Suppressor macrophage treated with lipopolysaccharide for 4 hours (primary cell): ENCODE measurements around the gene KCNJ3.

ENCODE experiments used
- DNase-seq: peaks from one replicate; pipeline ENCODE4 v3.0.0-alpha.2; 2020

KCNJ3 gene, protein sequence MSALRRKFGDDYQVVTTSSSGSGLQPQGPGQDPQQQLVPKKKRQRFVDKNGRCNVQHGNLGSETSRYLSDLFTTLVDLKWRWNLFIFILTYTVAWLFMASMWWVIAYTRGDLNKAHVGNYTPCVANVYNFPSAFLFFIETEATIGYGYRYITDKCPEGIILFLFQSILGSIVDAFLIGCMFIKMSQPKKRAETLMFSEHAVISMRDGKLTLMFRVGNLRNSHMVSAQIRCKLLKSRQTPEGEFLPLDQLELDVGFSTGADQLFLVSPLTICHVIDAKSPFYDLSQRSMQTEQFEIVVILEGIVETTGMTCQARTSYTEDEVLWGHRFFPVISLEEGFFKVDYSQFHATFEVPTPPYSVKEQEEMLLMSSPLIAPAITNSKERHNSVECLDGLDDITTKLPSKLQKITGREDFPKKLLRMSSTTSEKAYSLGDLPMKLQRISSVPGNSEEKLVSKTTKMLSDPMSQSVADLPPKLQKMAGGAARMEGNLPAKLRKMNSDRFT

DNA sequence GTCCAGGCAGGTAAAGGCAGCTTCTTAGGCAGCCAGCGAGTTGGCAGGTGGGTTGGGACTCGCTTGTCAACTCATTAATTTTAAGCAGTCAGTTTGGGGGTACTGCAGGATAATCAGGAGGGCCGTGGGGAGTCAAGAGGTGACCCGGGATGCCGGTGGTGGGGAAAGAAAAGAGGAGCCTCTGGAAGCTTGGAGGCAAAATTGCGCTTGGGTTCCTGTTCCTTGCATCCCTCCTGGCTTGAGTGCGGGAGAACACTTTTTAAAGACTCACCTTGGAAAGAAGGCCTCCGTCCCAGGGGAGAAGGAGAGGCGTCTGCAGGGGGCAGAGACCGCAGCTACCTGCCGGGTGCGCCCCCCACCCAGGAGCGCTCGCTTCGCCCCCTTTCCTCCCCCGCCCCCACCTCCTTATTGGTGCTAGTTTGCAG lies at the start of gene KCNJ3:
Gene KCNJ3 (plus strand): TSS at position 400 of the 425 bp plus-strand sequence. CDS start 81 bp downstream, outside the sequence.
- DNase-seq: no peak

GRCh38 chr2:154655499-154655898 lies 43.0 kb upstream of the KCNJ3 start:
- DNase-seq: no peak

DNA sequence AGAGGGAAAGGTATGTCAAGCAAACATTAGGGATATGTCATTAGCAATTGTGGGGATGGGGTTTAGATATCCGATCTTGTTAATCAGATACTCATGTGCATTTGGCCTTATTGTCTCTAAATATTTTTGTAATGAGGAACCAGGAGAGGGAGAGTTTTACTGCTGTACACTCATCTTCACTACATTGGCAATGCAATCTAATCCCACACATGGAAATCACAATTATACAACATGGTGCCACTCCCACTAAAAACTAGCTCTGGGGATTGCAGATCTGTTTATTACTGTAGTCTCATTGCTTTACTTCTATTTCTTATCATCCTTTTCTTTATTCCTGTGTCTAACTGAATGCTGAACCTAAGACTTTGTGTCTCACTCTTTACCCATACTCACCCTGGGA lies 39.6 kb upstream of the KCNJ3 start:
- DNase-seq: no peak

DNA sequence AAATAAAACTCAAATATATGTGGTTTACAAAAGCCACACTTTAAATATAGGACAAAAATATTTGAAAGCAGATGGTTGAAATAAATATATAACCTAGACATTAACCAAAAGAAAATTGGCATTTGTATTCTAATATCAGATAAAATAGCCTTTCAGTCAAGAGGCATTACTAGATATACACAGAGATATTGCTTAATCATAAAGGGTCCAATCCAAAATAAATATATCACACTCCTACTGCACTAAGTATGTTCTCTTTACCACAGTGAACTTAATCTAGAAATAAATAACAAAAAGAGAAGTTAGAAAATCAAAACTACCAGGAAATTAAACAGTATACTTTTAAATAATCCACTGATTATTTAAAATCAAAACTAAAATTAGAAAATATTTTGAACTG lies 34.2 kb upstream of the KCNJ3 start:
- DNase-seq: no peak

DNA sequence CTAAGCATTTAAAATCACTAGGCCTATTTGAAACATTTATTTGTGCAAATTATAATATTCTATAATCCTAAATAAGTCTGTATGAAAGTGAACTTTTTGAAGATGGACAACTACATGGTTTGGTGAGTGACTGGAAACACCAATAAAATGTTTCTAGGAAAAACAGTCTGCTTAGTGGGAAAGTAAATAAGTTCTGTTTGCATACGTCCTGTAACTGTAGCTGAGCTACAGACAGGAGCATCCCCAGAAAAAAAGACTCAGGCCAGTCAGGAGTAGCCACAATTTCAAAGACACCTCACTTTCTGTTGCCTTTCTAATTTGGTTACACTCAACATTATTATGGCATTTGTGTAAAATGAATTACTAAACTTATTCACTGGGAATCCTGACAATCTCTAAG lies 28.4 kb upstream of the KCNJ3 start:
- no peak for DNase-seq

- no peak for DNase-seq
Observed at GRCh38 chr2:154673694-154674093, 24.8 kb upstream of the KCNJ3 start.

DNA sequence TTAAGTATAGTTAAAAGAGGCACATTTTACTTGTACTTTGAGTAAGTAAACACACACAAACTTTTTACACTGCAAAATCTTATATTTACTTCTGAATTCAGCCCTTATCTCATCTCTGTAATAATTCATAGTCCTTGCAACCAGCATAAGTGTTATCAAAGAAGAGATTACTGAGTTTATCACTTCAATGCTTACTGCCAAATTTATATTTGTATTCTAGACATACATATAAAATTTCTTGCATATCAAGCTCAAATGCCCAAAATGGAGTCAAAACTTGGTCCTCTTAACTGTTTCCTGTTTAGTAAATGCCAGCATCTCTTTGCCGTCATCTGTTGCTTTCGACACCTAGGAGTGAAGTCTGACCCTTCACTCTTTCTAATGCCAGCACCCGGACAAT lies 21.1 kb upstream of the KCNJ3 start:
- no peak for DNase-seq

GRCh38 chr2:154681741-154682140 lies 16.8 kb upstream of the KCNJ3 start:
- DNase-seq: no peak

- DNase-seq: peak; percentile 2
Observed at GRCh38 chr2:154686162-154686561, 12.3 kb upstream of the KCNJ3 start.

DNA sequence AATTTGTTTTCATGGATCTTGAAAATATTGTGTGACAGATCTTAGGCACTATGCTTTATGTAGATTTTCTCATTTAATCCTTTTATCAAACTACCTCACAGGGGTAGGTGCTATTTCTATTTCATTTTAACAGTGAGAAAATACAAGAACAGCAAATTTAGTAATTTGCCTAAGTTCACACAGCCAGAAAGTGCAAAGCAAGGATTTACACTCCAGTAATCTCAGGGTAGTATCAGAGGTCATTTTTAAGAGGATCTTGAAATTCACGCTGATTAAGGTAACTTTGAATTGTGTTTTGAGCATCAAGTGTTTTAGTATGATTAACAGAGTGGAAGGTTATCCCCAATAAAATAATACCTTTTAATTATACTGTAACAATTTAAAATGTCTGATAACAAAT lies 10.1 kb upstream of the KCNJ3 start:
- no peak for DNase-seq

- DNase-seq: no peak
Observed at GRCh38 chr2:154689158-154689557, 9.3 kb upstream of the KCNJ3 start.

GRCh38 chr2:154692927-154693326 lies 5.6 kb upstream of the KCNJ3 start:
- DNase-seq: no peak

DNA sequence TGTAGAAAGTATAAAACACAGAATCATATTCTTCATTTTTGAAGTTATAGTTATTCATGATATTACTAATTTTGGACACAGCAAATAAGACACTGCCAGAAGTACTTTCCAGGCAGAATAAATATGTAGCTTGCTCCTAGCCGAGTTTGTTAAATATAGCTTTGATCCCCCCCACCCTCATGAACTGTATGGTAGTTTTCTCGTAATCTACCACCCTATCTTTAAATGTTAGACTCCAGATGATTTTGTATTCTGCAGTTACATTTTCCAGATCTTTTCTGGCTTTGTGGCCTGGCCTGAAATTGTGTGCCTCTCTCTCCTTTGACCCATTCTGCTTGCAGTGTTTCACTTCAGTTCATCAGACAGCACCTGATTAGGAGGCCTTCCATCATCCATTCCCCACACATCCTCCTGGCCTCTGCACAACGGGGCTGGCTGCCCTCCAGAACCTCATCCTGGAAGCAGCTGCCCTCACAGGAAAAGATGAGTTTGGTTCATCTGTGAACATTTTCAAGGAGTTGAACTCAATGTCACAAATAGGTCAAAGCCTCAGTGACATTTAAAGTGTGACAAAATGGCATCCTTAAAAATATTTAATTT lies 4.7 kb upstream of the KCNJ3 start:
- no peak for DNase-seq

DNA sequence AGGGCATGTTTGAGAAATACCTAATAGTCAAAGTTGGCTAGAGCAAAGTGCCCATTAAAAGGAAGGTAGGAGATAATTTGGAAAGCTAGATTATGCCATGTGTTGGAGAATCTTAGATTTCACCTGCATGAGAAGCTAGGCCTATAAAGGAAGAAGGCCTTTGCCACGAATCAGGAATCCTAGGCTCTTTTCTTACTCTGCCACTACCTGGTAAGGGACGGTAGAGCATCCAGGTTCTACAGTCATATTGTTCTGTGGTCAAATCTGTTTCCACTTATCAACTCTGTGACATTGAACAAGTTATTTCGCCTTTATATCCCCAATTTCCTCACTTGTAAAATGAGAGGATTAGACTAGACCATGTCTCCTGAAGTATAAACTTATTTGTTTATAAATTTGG lies 3.6 kb upstream of the KCNJ3 start:
- DNase-seq: no peak

- DNase-seq: no peak
Observed at GRCh38 chr2:154696369-154696768, 2.1 kb upstream of the KCNJ3 start.

- DNase-seq: no peak
Observed at GRCh38 chr2:154696810-154697417, 1.6 kb upstream of the KCNJ3 start.

DNA sequence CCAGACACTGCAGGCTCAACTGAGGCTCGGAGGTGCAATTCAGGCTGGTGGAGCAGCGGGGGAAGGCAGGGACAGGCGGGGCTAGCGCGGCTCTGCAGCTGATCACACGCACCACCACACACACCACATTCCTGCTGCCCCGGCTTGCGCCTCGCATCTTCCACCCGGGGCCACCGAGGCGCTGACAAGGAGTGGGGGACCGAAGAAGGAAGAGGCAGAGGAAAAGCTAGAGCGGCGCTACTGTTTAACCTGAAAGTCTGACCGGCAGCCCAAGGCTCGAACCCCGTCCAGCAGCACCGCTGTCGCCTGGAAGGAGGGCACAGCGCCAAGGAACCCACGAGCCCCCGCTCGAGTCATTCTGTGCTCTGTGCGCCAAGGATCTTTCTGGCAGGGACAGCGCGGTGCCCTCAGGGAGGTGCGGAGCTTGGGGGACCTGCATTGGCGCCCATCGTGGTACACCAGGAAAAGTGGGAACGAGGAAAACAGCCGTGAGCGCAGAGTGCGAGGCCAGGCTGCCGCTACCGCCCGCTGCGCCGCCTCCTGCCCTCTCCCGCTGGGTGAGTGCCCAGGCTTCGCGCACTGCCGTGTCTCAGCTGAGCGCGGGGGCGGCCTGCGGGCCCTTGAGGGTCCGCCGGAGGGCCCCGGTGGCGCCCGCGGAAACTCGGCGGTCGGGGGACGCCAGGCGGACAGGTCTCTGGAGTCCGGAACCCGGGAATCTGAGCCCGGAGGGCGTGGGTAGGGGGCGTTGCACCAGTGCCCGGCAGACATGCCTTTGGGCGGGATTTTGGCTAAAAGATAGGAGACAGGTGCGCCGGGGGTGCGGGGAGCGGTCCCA lies 860 bp upstream of the KCNJ3 start:
- DNase-seq: no peak

DNA sequence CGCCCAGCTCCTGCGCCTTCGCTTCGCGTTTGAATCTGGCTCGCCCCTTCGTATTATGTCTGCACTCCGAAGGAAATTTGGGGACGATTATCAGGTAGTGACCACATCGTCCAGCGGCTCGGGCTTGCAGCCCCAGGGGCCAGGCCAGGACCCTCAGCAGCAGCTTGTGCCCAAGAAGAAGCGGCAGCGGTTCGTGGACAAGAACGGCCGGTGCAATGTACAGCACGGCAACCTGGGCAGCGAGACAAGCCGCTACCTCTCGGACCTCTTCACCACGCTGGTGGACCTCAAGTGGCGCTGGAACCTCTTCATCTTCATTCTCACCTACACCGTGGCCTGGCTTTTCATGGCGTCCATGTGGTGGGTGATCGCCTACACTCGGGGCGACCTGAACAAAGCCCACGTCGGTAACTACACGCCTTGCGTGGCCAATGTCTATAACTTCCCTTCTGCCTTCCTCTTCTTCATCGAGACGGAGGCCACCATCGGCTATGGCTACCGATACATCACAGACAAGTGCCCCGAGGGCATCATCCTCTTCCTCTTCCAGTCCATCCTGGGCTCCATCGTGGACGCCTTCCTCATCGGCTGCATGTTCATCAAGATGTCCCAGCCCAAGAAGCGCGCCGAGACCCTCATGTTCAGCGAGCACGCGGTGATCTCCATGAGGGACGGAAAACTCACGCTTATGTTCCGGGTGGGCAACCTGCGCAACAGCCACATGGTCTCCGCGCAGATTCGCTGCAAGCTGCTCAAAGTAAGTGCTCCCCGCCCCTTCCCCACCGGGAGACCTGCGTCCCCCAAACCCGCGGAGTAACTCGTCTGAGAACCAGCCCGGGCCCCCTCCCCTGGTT lies 453 bp downstream of the KCNJ3 start:
- DNase-seq: no peak

DNA sequence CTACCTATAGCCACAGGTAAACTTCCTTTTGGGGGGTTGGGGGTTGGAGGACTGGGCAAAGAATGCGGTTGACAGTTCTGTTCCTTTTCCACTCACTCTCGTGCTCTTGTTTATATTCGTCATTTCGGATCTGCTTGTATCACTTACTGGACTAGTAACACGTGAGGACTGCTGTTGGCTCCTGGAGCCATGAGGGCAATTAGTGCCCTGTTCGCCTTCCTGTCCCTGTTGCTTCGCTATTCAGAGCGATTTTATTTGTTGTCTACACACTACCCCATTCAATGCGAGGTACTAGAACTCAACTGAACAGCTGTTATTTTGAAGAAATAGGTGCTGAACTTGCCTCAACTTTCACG lies 1.1 kb downstream of the KCNJ3 start:
- no peak for DNase-seq

DNA sequence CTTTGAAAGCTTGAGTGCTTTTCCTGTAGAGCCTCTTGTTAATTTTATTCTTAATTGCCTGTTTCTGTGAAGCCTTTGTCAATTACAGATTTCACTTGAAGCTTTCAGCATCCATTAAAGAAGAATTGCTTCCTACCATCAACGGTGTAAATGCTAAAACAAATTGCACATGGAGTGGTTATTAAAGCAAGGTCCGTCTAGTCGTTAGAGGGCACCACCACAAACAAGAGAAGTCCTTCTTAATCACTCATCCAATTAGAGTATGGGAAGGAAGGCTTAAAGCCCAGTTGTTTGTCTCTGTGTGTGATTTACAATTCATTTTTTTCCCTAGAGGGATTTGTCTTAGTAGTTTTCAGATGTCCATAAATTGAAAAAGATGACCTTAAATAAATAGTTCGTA lies 1.6 kb downstream of the KCNJ3 start:
- no peak for DNase-seq

DNA sequence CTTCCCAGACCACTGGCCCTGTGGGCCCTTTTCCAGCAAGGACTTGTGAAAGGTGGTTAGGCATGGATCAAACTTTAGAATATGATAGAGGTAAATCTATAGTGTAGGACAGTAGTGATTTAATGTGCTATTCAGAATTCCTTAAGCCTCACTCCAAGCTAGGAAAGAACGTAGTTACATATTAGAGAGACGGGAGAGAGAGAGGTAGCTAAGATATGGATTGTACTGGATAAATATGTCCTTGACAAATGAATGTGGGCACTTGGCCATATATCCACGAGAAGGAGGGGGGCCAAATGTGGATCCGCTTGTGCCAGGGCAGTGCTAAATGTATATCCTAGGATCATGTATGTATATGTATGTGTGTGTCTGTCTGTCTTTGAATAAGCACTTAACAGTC lies 6.5 kb downstream of the KCNJ3 start:
- DNase-seq: no peak

DNA sequence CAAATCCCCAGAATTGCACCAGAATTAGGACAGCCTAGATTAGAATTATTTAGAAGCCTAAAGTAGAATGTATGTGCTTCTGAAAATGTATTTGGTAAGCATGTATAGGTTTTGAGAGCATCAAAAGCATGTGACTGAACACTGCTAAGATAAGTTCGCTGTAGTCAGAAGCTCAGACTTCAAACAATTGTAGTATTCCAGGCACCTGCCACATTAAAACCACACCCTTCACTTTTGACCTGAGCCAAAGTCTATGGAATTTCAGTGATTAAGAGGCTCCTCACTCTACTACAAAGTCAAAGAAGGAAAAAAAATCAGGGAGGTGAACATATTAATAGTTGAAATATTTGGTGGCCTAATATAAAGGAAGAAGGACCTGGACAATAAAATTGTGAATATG lies 8.2 kb downstream of the KCNJ3 start:
- no peak for DNase-seq
